HG02571 (cell line): Measurements from ENCODE around the gene PIGS.
"Not testable (repeated sequence)": the region's sequence is repeated elsewhere in the genome, so short reads cannot be mapped to it uniquely, and the experiment has no call there.

Experiments used
- ATAC-seq: cut with Tn5 transposase; IDR thresholded peaks from one replicate; pipeline ENCODE4 v1.9.1; 2021; ENCODE audit warnings: mild to moderate bottlenecking, moderate library complexity; ENCODE audit not compliant: unreplicated experiment

Gene PIGS

DNA sequence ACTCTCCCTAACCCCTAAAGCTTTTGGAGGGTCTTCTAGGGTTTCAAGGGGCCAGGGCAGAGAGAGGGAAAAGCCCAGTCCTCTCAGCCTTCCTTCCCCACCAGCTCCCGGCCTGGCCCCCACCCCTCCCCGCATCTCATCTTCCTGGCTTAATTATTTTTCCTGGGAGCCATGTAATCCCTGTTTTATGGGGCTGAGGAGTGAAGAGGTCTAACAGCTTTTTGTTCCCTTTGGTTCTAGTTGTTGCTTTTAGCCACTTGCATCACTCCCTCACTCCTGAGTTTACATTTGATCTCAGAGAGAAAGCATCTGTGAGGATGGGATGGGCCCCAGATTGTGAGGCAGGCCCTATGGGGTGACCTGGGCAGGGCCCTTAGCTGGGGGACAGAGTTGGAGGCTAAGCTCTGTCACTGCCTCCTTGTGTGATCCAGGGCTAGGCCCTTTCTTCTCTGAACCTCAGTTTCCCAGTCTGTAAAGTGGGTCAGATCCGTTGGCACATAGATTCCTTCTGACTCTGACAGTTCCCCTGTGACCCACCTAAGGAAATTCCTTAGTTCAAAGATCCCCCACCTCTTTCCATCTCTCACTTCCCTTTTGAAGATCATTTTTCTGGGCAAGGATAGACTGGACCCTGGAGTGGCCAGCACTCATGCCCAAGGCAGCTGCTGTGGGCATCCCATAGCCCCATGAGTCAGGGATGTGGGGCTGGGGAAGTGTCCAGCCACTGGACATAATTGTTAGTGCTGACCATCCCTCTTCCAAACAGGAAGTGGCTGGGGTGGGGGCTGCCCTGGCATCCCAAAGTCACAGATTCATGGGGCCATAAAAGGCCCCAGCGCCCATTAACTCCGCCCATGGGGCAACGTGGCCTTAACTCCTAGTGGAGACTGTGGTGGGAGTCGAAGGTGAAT, 39.0 kb downstream of the PIGS start:
- no peak for ATAC-seq

DNA sequence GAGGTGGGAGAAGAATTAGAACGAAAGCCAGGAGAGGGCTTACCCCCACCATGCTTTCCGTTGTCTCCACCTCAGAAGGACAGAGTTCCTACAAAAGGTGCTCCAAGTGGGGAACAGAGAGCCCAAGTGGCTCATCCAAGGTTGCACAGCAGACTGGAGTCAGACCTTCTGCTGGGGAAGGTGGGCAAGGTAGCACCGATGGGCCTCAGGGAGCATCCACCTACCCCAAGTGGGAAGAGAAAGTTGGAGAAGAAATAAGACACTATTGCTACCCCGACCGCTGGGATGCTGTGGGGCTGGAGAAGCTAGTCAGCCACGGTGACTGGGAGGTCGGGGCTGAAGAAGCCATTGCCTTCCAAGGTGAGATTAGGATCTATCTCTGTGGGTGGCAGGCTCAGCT, 40.4 kb downstream of the PIGS start:
- no peak for ATAC-seq

DNA sequence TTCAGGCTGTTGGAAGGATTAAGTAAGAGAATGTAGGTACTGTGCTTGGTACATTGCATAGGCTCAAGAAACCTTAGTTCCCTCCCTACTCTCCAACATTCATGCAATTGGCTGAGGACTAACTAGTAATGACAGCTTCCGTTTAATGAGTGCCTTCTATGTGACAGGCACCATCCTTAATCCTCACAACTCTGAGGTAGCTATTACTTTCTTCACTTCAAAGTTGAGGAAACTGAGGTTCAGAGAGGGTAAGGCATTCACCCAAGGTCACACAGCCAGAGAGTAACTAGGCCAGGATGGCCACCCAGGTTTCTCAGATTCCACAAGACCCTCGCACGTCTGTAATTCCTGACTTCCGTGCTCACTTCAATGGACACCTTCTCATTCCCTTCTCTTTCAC, 41.1 kb downstream of the PIGS start:
- no peak for ATAC-seq

DNA sequence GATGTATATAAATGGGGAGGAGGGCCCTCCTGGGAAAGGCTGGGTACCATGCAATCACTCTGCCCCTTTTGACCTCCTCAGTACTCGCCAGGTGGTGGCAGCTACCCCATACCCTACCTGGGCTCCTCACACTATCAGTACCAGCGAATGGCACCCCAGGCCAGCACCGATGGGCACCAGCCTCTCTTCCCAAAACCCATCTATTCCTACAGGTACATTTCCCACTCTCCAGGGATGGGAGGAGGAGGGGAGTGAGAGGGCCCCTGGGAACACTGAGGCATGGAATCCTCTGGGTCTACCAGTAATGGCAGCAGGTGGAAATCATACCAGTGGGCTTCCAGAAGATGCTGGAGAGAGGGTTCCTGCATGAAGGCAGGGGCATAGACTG, 42.3 kb downstream of the PIGS start:
- ATAC-seq = no peak

DNA sequence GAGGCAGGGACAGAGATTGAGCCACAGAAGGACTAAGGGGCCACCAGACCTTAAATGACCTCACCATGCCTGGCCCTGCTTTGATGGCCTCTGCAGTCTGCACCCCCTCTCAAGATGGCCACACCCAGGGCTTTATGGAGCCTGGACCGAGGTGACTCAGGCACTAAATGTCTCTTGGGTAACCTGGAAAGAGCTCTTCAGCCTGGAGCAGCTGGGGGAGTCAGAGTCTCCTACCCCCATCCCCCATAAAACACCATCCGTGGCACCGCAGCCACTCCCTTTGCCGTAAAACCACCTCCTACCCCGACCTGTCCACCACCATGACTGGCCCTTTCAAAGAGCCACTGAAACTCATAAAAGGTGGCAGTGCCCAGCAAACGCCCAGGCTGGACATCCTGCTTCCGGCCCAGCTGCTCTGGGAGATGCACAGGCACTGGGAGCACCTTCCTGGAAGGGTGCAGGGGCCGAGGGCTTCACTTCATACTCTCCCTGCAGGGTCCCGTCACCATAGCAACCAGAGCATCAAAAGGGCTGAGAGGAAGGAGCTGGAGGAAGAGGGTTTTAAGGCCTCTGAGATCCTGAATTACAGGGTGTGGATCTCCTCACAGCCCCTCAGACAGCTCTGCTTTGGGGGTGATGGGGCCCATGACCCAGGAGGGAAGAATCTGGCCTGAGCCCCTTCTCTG, 42.9 kb downstream of the PIGS start:
- ATAC-seq = no peak

DNA sequence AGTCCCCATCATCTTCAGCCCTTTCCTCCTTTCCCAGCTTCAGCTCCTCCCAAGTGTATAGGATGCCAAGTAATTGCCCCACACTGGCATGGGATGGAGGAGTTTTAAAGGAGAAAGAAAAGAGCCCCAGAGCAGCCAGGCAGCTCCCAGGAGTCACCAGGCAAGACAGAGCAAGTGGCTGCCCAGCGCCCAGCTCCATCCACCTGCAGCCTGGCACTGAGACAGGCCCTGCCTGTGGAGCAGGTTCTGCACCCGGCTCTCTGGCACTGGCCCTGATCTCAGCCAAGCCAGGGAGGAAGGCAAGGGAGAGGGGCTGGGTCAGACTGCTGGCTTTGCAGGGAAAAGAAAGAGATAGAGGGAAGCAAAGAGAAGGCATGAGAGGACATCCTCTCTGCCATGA, 43.5 kb downstream of the PIGS start:
- ATAC-seq = no peak

DNA sequence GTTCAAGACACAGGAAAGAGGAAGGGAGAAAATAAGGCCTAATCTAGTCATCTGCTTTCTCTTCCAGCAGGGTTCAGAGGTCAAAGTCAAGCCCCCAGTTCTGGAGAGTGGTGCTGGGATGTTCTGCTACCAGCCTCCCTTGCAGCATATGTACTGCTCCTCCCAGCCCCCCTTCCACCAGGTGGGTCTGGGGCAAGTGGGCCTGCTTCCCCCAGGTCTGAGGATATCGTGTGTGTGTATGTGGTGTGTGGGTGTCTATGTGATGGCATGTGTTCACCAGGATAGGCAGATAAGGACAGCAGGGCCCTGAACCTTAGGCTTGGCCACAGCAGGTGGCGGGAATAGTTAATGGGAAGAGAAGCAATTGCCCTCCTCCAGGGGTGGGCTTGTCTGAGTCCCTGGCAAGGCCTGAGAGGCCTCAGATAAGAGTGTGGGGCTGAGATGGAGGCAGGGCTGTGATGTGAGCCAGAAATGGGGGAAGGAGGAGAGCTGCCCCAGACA, 44.1 kb downstream of the PIGS start:
- no peak for ATAC-seq

DNA sequence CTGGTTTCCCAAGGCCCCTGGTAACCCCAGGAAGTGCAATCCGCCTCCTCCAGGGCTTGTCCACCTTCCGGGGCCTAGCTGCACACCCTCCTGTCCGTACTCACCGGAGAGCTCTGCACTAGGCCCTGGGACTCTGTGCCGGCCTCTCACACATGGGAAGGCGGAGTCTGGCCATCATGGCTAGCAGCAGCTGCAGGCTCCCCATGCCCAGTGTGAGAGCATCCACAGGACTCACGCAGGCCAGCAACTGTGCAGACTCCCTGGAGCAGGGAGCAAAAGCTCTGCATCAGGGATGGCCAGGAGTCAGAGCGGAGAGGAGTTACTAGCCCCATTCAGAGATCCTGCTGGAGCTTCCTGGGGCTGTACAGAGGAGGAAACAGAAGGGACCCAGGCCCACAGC, 44.9 kb downstream of the PIGS start:
- ATAC-seq = no peak

DNA sequence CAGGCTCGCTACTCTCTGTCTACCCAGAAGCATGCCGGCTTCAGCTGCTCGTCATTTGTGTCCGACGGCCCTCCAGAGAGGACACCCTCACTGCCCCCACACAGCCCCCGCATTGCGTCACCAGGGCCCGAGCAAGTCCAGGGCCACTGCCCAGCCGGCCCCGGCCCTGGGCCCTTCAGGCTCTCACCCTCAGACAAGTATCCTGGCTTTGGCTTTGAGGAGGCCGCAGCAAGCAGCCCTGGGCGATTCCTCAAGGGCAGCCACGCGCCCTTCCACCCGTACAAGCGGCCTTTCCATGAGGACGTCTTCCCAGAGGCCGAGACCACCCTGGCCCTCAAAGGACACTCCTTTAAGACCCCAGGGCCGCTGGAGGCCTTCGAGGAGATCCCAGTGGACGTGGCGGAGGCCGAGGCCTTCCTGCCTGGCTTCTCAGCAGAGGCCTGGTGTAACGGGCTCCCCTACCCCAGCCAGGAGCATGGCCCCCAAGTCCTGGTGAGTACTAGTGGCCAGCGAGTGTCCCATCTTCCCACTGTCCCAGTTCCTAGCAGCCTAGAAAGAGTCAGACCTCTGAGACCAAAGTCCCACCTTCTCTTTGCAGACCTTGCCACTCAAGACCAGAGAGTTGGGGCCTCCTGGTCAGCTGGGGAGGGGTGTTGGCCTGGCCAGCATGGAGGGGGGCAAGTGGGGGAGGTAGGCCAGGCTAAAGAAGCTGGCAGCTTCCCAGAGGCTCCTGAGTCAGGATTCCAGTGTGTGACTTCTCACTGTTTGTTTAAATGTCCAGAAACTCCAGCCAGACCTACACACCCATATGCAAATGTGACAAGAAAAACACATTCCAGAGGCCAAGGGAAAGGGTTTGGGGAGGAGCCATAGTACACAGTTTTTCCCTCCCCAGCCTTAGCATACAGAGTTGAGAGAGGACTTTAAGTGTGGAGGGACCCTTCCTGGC, 46.6 kb downstream of the PIGS start:
- ATAC-seq = no peak

DNA sequence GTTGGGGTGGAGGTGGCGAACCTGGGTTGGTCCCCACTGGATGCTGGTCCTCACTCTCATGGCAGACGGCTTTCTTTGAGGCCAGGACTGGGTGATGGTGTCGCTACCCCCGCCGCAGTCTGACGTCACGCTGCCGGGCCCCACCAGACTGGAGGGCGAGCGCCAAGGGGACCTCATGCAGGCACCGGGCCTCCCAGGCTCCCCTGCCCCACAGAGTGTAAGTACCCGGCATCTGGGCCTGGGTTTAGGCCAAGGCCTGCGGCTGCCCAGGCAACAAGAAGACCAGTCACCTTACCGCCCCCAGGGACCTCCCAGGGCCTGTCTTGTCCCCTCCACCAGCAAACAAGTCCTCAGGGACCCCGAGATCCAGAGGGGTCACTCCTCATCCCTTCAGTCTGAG, 47.4 kb downstream of the PIGS start:
- ATAC-seq = no peak

DNA sequence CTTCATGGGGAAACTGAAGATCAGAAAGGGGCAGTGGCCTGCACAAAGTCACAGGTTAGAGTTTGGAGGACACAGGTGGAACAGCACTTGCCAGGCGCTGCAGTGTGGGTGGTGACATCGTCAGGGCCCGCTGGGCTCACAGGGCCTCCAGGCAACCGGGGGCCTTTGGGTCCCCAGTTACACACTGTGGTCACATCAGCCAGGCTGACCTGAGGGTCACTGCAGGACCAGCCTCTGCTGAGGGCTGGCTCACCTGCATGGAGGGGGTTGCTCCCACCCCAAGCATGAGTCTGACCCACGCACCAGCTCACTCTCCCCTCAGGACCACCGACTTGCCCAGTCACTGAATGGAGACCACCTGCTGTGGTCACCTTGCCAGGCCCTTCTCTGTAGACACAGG, 48.1 kb downstream of the PIGS start:
- no peak for ATAC-seq

DNA sequence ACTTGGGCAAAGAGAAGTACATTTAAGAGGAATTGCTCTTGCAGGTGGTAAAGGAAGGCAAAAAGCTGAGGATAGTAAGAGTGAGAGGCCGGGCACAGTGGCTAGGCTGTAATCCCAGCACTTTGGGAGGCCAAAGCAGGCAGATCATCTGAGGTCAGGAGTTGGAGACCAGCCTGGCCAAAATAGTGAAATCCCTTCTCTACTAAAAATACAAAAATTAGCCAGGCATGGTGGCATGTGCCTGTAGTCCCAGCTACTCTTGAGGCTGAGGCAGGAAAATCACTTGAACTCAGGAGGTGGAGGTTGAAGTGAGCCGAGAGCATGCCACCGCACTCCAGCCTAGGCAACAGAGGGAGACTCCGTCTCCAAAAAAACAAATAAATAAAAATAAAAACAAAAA, 49.0 kb downstream of the PIGS start:
- ATAC-seq = not testable (repeated sequence)

DNA sequence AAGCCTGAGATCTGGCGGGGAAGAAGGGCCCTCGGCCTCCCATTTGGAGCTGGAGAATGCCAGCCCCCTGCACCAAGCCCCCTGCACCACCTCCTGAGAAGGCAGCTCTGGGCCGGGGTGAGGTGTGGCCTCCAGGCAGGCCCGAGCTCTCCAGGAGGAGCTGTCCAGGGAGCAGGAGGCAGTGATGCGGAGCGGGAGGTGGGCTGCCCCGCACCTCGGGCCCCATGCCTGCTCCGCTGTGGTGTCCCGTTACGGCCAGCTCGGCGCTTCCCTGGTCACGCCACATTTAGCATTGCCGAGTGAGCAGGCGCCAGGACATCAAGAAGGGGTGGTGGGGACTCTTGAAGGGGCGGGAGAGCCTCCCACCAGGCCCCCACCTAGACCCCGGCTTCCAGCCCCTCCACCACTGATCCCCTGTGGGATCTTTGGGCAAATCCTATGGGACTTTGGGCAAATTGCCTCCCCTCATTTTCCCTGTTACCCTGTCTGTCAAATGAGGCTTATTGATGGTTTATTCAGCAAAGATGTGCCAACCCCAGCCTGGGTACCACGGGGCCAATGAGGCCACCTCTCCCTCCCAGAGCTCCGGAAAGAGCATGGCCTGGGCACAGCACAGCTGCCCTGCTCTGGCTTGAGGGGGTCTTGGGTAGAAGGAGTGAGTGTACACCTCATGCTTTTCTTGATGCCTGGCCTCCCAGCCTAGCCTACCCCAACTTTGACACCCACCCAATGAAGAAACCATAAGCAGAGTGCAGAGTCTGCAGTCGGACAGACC, 49.8 kb downstream of the PIGS start:
- ATAC-seq = no peak

DNA sequence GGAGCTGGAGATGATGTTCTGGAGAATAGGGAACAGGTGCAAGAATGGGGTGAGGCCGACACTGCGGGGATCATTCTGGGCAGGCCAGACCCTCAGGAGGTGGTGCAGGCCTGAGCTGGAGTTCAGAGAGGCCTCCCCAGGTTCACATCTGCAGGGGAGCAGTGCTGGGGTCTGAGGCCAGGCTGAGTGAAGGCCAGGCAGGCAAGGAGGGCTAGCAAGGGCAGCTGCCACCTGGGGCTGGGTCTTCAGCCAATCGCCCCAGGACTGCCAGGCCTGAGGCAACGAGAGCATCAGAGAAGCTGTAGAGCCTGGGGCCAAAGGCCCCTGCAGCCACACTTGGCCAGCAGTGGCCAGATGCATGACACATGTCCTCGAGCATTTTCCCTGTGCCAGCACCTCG, 50.6 kb downstream of the PIGS start:
- no peak for ATAC-seq

DNA sequence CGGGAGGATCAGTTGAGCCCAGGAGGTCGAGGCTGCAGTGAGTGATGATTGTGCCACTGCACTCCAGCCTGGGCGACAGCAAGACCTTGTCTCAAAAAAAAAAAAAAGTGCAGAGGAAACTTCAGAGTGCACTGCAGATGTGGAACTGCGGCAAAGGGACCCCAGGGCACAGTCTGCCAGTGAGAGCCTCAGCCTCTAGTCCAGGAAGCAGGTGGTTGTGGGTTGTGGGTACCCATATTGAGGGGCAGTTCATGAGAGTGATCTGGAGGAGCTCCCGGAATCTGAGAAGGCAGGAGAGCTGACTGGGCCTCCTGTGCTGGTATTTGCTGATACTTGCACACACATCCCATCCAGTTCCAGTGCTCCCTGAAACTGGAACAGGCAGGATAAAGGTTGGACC, 52.1 kb downstream of the PIGS start:
- ATAC-seq = no peak

DNA sequence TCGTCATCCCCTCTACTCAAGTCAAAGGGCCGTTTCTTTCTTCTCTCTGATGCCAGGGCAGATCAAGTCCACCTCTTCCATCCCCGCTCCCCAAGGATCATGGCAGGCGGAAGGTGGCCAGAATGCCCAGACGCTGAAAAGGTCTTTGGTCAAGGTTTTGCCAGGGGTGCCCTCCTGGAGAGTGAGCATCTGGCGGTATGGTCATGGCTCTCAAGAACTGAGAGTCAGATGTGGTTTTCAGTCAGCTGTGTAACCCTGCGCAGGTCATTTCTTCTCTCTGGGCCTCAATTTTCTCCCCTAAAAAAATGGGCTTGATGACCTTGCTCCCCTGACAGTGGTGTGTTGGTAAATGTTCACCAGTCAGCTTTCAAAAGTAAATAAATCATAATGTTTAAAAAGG, 52.7 kb downstream of the PIGS start:
- ATAC-seq = no peak

DNA sequence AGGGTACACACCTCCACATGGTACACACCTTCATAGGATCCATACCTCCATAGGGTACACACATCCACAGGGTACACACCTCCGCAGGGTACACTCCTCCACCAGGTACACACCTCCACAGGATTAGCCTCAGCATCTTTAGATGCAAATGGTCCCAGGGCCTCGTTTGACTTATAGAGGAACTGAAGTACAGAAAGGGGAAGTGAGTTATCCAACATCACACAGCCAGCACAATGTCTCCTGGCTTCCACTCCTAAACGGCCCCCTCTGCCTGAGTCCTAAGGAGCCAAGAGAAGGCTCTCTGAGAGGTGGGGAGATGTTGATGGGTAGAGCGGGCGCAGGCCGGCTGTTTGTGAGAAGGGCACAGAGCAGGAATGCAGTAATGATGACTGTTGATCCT, 53.2 kb downstream of the PIGS start:
- no peak for ATAC-seq

DNA sequence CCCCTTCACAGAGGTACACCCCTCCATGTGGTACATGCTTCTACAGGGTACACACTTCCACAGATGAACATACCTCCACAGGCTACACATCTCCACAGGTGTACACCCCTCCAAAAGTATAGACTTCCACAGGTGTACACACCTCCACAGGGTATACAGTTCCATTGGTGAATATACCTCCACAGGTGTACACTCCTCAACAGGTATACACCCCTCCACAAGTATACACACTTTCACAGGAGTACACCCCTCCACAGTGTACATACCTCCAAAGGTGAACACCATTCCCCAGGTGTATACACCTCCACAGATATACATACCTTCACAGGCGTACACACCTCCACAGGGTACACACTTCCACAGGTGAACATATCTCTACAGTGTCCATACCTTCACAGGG, 55.8 kb downstream of the PIGS start:
- ATAC-seq = no peak

DNA sequence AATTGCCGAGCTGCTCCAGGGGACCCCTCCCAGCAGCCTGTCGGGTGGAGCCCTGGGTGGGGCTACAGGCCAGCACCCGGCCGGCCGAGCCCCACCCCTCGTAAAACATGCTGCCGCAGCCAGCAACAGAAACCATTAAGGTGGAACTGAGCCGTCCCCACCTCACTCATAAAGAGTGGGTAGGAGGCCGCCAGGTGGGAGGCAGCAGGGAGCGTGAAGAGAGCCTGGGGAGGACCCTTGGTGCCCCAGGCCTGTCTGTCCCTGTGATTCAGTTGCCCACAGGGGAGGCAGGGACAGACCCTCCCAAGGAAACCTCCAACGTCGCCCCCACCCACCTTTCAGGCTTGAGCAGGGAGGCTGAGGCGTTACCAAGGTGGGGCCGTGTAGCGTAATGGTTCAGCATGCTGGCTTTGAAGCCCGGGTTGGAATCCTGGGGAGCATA, 56.7 kb downstream of the PIGS start:
- ATAC-seq = no peak

DNA sequence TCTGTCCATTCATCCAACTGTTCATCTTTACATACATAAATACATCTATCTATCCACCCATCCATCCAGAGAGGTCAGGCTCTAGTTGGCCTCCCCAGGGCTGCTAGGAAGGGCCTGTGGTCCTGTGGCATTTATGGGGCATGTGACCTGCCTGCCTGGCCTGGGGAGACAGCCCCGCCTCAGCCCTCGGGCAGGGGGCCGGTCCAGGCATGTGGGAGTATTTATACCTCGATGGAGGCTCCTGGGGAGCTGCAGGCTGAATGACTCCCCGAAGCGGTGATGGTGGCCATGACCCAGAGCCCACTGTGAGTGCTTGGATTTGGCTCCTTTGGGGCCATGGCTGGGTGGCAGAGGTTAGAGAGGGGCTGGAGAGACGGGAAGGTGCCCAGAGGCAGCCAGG, 57.8 kb downstream of the PIGS start:
- ATAC-seq = no peak
